Measurements from ENCODE around the gene HNF1A. TPM values are rescaled to one million over a fixed set of nuclear protein-coding genes. Genes with fewer than 3 reads are reported as not detected.

HNF1A gene
- total and polyA plus RNA-seq, 9 of the 15 experiments (the other 6 are each of a cell fraction or from before 2014, with no cell fraction given): not detected

DNA sequence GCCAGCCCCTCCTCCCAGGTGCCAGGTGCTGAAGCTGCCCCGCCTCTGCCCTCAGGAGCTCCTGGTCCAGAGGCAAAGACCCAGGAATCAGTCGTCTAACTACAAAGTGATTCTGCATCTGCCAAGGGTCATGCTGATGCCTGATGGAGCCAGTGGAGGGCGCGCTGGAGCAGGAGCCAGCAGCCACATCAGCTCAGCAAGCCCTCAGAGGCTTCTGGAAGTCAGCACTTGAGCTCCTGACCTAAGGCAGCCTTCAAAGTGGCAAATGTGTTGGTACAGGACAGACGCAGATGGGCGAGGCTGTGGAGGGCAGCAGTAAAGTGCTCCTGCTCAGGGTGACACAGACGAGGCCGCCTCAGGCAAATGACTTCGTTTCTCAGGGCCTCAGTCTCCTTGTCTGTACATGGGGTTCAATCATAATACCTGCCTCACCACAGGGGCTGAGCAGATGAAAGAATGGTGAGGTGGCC is 27.0 kb downstream of the HNF1A start (continued):
- TF ChIP-seq CBX8 (IDR thresholded peaks at IDR 0.05; ENCODE audit: borderline replicate concordance, extremely low read depth, low read depth, low read length, poor library complexity, severe bottlenecking): no peak
- TF ChIP-seq ZNF134 (CRISPR knock-in tag; conservative IDR thresholded peaks at IDR 0.05): no peak
- no peak for TF ChIP-seq POLR2H (tag; IDR thresholded peaks at IDR 0.05; ENCODE audit: low read depth)
- TF ChIP-seq, protein P1, sequence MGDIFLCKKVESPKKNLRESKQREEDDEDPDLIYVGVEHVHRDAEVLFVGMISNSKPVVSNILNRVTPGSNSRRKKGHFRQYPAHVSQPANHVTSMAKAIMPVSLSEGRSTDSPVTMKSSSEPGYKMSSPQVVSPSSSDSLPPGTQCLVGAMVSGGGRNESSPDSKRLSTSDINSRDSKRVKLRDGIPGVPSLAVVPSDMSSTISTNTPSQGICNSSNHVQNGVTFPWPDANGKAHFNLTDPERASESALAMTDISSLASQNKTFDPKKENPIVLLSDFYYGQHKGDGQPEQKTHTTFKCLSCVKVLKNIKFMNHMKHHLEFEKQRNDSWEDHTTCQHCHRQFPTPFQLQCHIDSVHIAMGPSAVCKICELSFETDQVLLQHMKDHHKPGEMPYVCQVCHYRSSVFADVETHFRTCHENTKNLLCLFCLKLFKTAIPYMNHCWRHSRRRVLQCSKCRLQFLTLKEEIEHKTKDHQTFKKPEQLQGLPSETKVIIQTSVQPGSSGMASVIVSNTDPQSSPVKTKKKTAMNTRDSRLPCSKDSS (IDR thresholded peaks at IDR 0.05; ENCODE audit: low read depth, partially characterized antibody): no peak
- TF ChIP-seq HNRNPUL1 (IDR thresholded peaks at IDR 0.05; ENCODE audit: low read length): no peak
- no peak for TF ChIP-seq SRF (CRISPR knock-in tag; IDR thresholded peaks at IDR 0.05)
- TF ChIP-seq ZNF224 (CRISPR knock-in tag; IDR thresholded peaks at IDR 0.05): no peak
- TF ChIP-seq SOX6 (IDR thresholded peaks at IDR 0.05): no peak
- TF ChIP-seq ZNF184 (CRISPR knock-in tag; IDR thresholded peaks at IDR 0.05): no peak
- TF ChIP-seq, protein P2, sequence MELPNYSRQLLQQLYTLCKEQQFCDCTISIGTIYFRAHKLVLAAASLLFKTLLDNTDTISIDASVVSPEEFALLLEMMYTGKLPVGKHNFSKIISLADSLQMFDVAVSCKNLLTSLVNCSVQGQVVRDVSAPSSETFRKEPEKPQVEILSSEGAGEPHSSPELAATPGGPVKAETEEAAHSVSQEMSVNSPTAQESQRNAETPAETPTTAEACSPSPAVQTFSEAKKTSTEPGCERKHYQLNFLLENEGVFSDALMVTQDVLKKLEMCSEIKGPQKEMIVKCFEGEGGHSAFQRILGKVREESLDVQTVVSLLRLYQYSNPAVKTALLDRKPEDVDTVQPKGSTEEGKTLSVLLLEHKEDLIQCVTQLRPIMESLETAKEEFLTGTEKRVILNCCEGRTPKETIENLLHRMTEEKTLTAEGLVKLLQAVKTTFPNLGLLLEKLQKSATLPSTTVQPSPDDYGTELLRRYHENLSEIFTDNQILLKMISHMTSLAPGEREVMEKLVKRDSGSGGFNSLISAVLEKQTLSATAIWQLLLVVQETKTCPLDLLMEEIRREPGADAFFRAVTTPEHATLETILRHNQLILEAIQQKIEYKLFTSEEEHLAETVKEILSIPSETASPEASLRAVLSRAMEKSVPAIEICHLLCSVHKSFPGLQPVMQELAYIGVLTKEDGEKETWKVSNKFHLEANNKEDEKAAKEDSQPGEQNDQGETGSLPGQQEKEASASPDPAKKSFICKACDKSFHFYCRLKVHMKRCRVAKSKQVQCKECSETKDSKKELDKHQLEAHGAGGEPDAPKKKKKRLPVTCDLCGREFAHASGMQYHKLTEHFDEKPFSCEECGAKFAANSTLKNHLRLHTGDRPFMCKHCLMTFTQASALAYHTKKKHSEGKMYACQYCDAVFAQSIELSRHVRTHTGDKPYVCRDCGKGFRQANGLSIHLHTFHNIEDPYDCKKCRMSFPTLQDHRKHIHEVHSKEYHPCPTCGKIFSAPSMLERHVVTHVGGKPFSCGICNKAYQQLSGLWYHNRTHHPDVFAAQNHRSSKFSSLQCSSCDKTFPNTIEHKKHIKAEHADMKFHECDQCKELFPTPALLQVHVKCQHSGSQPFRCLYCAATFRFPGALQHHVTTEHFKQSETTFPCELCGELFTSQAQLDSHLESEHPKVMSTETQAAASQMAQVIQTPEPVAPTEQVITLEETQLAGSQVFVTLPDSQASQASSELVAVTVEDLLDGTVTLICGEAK (IDR thresholded peaks at IDR 0.05): no peak
- TF ChIP-seq, protein P2 (CRISPR knock-in tag; IDR thresholded peaks at IDR 0.05): no peak
- TF ChIP-seq RFX1 (IDR thresholded peaks at IDR 0.05): no peak
- no peak for TF ChIP-seq TSC22D4 (tag; IDR thresholded peaks at IDR 0.05)
- TF ChIP-seq SRSF7 (optimal IDR thresholded peaks at IDR 0.05; ENCODE audit: low read depth, low read length): no peak

All from K562 (cell line).